Measurements from ENCODE around the gene TMEM178A. TPM values are rescaled to one million over a fixed set of nuclear protein-coding genes. Genes with fewer than 3 reads are reported as not detected.

TMEM178A gene
- total RNA-seq, 1 experiment from 2014 or later, result 0.13 TPM

DNA sequence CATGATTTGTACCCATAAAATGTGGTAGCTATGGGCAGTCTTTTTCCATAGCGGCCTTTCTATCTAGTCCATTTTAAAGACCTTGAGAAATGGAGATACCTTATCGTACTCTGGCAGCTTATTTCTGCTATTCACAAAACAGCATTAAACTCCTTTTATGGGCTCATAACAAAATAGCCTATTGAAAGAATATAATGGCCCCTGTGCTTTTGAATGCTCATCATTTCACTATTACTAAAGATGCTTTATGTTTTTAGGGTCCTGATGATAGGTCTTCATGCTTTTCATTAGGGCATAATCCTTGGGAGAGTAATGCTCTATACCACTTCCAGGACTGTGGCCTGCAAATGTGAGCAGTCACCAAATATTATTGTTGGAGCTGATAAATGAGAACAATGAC is 7.3 kb upstream of the TMEM178A start:
- H3K4me1 ChIP-seq (replicated peaks), result peaks cover 22% of the 10 kb centered on the region
- H3K9me3 ChIP-seq (replicated peaks), result no peaks in the 10 kb centered on the region
- H3K27me3 ChIP-seq (replicated peaks), result no peaks in the 10 kb centered on the region
- no peak for DNase-seq (ENCODE audit: low read depth in 1 of 2, low spot score in 2 of 2)
- H3K27ac ChIP-seq, result no peak overlapping the region
- no peak overlapping the region for H3K4me3 ChIP-seq
- H3K36me3 ChIP-seq, result no peaks in the 10 kb centered on the region

- DNase-seq (ENCODE audit: low read depth in 1 of 2, low spot score in 2 of 2), result no peak
- Histone ChIP-seq H3K4me1 (replicated peaks) (peaks cover 29% of the 10 kb centered on the region), H3K27ac (no peak overlapping the region), H3K4me3 (no peak overlapping the region), H3K36me3 (no peaks in the 10 kb centered on the region), H3K9me3 (replicated peaks) (no peaks in the 10 kb centered on the region), H3K27me3 (replicated peaks) (no peaks in the 10 kb centered on the region)
These were observed 5.7 kb upstream of the TMEM178A start for GRCh38 chr2:39659765-39660611.

- Histone ChIP-seq H3K4me3 (no peak overlapping the region), H3K36me3 (no peaks in the 10 kb centered on the region), H3K27me3 (replicated peaks) (no peaks in the 10 kb centered on the region), H3K27ac (no peak overlapping the region), H3K4me1 (replicated peaks) (peaks cover 29% of the 10 kb centered on the region), H3K9me3 (replicated peaks) (no peaks in the 10 kb centered on the region)
- peak in 1 of 2 experiments; percentile 18 for DNase-seq (ENCODE audit: low read depth in 1 of 2, low spot score in 2 of 2)
These were observed 5.0 kb upstream of the TMEM178A start for GRCh38 chr2:39660612-39661236.

GRCh38 chr2:39661826-39662225 is 3.9 kb upstream of the TMEM178A start:
- Histone ChIP-seq H3K4me1 (replicated peaks) (peaks cover 40% of the 10 kb centered on the region), H3K27ac (no peak overlapping the region; the same call in 1 of the 2 replicates), H3K27me3 (replicated peaks) (peaks cover 11% of the 10 kb centered on the region), H3K4me3 (no peak overlapping the region), H3K9me3 (replicated peaks) (no peaks in the 10 kb centered on the region; the same call in 1 of the 2 replicates), H3K36me3 (no peaks in the 10 kb centered on the region)
- peak in 1 of 2 experiments; percentile 4 for DNase-seq (ENCODE audit: low read depth in 1 of 2, low spot score in 2 of 2)

GRCh38 chr2:39663187-39663930 is 2.4 kb upstream of the TMEM178A start:
- Histone ChIP-seq H3K4me3 (no peak overlapping the region), H3K27ac (no peak overlapping the region), H3K36me3 (no peaks in the 10 kb centered on the region), H3K4me1 (replicated peaks) (peaks cover 41% of the 10 kb centered on the region), H3K27me3 (replicated peaks) (peaks cover 26% of the 10 kb centered on the region), H3K9me3 (replicated peaks) (no peaks in the 10 kb centered on the region; the same call in 1 of the 2 replicates)
- peak in 1 of 2 experiments; percentile 10 for DNase-seq (ENCODE audit: low read depth in 1 of 2, low spot score in 2 of 2)

GRCh38 chr2:39664232-39664887 is 1.4 kb upstream of the TMEM178A start:
- H3K9me3 ChIP-seq (replicated peaks), result no peaks in the 10 kb centered on the region; the same call in 1 of the 2 replicates
- peaks cover 35% of the 10 kb centered on the region for H3K27me3 ChIP-seq (replicated peaks)
- peaks cover 41% of the 10 kb centered on the region for H3K4me1 ChIP-seq (replicated peaks)
- H3K27ac ChIP-seq, result no peak overlapping the region
- no peak overlapping the region for H3K4me3 ChIP-seq
- H3K36me3 ChIP-seq, result no peaks in the 10 kb centered on the region
- DNase-seq (ENCODE audit: low read depth in 1 of 2, low spot score in 2 of 2), result no peak

DNA sequence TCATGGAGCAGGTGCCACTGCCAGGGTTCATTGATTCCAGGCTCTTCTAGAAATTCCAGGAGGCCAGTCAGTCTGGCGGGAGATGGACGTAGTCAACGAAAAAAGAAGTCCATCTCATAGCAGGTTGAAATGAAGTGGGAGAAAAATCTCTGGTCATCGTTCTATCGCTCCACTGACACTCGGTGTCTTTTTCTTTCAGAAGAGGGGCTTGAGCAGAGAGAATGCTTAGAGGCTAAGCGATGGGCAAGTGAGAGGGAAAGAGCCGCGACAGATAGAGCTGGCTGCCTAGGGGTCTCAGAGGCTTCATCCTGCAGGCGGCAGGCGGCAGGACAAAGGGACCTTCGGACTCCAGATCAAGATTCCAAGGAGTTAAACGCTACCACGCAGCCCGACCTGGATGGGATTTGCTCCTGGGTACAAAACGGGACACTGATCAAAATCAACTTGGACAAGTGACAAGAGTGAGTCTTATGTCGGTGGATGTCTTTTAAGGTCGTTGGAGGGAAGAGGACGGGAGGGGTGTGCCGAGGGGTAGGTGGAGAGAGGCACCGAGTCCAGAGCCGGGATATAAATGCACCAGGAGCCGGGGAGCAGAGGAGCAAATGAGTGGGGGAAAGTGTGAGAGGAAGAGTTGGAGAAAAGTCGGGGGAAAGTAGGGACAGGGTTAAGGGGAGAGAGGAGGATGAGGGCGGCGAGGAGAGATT is 677 bp upstream of the TMEM178A start:
- Histone ChIP-seq H3K4me3 (no peak overlapping the region), H3K4me1 (replicated peaks) (peaks cover 41% of the 10 kb centered on the region), H3K27me3 (replicated peaks) (peaks cover 35% of the 10 kb centered on the region), H3K27ac (no peak overlapping the region), H3K36me3 (no peaks in the 10 kb centered on the region), H3K9me3 (replicated peaks) (no peaks in the 10 kb centered on the region; the same call in 1 of the 2 replicates)
- DNase-seq (ENCODE audit: low read depth in 1 of 2, low spot score in 2 of 2), result no peak

DNA sequence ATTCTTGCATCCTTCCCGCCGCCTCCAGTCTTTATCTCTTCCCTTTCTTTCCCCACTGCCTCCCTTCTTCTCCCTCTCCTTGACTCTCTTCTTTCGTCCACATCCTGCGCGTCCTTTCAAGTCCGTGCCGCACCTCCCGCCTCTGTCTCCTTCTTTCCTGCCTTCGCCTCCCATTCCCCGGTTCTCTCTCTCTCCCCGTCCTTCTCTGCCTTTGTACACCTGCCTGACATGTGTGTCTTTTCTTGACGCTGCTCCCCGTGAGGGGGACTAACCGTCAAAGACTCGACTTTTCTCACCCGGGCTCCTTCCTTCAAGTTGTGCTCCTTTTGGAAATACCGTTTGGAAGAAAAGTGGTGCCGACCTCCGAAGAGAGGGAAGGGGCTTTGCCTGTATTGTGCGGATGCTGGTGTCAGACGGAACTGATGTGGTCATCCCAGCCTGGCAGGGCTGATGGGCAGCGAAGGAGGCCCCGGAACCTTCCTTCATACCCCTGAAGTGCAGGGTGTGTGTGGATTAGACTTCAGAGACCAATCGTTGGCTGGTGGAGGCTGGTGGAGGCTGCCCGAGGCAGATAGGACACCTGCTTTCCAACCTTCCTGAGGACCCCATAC is 879 bp downstream of the TMEM178A start:
- Histone ChIP-seq H3K4me3 (peak overlapping the region; percentile 41), H3K9me3 (replicated peaks) (no peaks in the 10 kb centered on the region; the same call in 1 of the 2 replicates), H3K27me3 (replicated peaks) (peaks cover 35% of the 10 kb centered on the region), H3K27ac (no peak overlapping the region), H3K36me3 (no peaks in the 10 kb centered on the region), H3K4me1 (replicated peaks) (peaks cover 30% of the 10 kb centered on the region)
- peak in 1 of 2 experiments; percentile 15 for DNase-seq (ENCODE audit: low read depth in 1 of 2, low spot score in 2 of 2)

GRCh38 chr2:39667104-39667885 is 1.6 kb downstream of the TMEM178A start:
- no peaks in the 10 kb centered on the region; the same call in 1 of the 2 replicates for H3K9me3 ChIP-seq (replicated peaks)
- peaks cover 24% of the 10 kb centered on the region for H3K4me1 ChIP-seq (replicated peaks)
- no peak for DNase-seq (ENCODE audit: low read depth in 1 of 2, low spot score in 2 of 2)
- no peak overlapping the region for H3K27ac ChIP-seq
- H3K36me3 ChIP-seq, result no peaks in the 10 kb centered on the region
- H3K4me3 ChIP-seq, result no peak overlapping the region
- H3K27me3 ChIP-seq (replicated peaks), result peaks cover 35% of the 10 kb centered on the region

DNA sequence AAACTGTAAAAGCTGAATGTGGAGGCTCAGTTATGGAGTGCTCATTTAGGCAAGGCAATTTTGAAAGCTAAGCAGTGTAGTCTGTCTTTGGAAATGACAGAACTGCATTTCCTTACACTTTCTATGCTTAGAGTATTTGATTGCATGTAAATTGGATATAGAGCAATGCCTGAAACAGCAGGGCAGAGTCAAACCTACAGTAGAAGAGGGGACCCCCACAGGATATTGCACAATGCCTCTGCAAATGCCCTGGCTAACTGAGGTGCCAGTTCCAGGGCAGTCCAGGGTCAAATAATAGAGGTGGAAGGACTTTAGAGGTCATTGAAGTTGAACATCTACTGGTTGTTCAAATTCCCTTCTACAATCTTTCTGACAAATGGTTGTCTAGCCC is 2.2 kb downstream of the TMEM178A start:
- Histone ChIP-seq H3K36me3 (no peaks in the 10 kb centered on the region), H3K9me3 (replicated peaks) (no peaks in the 10 kb centered on the region; the same call in 1 of the 2 replicates), H3K27me3 (replicated peaks) (peaks cover 35% of the 10 kb centered on the region), H3K4me3 (no peak overlapping the region), H3K4me1 (replicated peaks) (peaks cover 24% of the 10 kb centered on the region), H3K27ac (no peak overlapping the region)
- no peak for DNase-seq (ENCODE audit: low read depth in 1 of 2, low spot score in 2 of 2)

- H3K4me1 ChIP-seq (replicated peaks), result peaks cover 17% of the 10 kb centered on the region
- DNase-seq (ENCODE audit: low read depth in 1 of 2, low spot score in 2 of 2), result no peak
- no peaks in the 10 kb centered on the region; the same call in 1 of the 2 replicates for H3K9me3 ChIP-seq (replicated peaks)
- H3K27ac ChIP-seq, result no peak overlapping the region
- H3K36me3 ChIP-seq, result no peaks in the 10 kb centered on the region
- H3K27me3 ChIP-seq (replicated peaks), result peaks cover 35% of the 10 kb centered on the region
- H3K4me3 ChIP-seq, result no peak overlapping the region
These were observed 2.9 kb downstream of the TMEM178A start for GRCh38 chr2:39668576-39669080.

- DNase-seq (ENCODE audit: low read depth in 1 of 2, low spot score in 2 of 2), result no peak
- peaks cover 26% of the 10 kb centered on the region for H3K27me3 ChIP-seq (replicated peaks)
- H3K4me1 ChIP-seq (replicated peaks), result peaks cover 4% of the 10 kb centered on the region
- no peaks in the 10 kb centered on the region for H3K36me3 ChIP-seq
- no peak overlapping the region for H3K27ac ChIP-seq
- H3K9me3 ChIP-seq (replicated peaks), result no peaks in the 10 kb centered on the region; the same call in 1 of the 2 replicates
- no peak overlapping the region for H3K4me3 ChIP-seq
These were observed 5.9 kb downstream of the TMEM178A start for GRCh38 chr2:39671604-39672003.

All from SJSA1 (cell line).